GM18511 (cell line): ENCODE measurements around the gene CCL11.
"Not testable (repeated sequence)": the region's sequence is repeated elsewhere in the genome, so short reads cannot be mapped to it uniquely, and the experiment has no call there.

Source experiments
- ATAC-seq: cut with Tn5 transposase; IDR thresholded peaks from one replicate; pipeline ENCODE4 v1.9.1; 2021; ENCODE audit warnings: mild to moderate bottlenecking, moderate library complexity; ENCODE audit not compliant: unreplicated experiment

The CCL11 gene

DNA sequence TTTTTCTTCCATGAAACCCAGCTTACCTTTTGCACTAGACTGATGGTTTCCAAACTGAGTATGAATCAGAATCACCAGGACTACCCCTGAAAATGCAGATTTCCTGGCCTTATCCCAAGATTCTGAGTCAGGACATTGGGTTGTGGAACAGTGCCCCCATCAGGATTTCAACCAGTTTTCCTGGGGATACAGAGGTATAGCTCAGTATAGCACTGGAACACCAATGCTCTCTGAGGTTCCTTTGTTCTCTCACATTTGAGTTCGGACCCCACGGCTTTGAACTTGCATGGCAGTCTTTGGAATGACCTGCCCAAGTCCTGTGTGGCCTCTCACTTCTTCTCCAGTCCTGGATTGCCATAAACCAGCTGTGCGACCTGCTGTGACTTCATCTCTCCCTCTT lies 20.9 kb downstream of the CCL11 start:
- ATAC-seq, result no peak

DNA sequence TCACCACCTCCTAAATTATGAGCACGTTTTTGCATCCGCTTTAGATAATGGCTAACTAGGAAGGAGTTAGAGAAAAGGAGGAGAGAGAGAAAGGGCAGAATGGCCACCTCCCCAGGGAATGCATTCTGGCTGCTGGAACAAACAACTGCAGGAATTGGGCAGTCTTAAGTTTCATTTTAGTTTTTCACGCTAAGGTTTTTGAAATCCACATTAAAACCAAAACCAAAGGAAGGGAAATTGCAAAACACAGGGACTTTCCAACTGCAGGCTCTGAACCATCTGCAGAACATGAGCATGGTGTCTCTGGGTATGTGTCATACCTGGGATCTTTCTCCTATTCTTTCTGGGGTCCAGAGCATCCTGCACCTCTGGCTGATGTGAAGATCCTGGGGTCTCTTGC lies 21.6 kb downstream of the CCL11 start:
- ATAC-seq, result no peak

DNA sequence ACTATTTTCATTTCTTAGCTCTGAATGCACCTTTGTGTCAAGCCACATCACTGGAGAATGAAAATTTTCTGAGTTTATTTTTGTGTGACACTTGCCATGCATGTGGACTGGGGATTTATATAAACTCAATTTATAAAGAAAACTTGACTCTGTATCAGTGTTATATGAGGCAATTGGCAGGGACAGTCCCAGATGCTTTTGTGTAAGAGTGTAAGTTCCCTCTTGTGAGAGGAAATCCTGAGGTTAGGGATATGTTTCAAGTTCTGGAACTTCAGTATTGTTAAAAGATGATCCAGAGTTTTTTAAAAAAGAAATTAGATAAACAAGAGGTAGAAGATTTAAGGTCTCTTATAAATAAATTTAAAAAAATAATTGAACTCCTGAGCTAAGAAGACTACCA lies 22.8 kb downstream of the CCL11 start:
- ATAC-seq, result no peak

DNA sequence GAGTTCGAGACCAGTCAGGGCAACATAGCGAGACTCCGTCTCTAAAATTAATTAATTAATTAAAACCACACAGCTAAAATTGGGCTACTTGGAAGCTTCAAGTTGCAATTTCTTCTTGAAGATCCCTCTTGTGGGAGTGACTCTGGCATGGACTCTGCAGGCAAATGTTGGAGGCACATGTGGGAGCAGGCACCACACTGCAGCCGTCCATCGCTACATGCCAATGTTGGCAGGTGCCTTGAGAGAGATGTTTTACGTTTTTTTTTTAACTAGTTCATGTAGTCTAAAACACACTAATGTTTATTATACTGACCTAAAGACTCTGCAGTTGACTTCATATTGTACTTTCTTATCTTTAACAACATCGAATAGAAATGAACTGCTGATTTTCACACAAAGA lies 25.7 kb downstream of the CCL11 start:
- ATAC-seq, result no peak

DNA sequence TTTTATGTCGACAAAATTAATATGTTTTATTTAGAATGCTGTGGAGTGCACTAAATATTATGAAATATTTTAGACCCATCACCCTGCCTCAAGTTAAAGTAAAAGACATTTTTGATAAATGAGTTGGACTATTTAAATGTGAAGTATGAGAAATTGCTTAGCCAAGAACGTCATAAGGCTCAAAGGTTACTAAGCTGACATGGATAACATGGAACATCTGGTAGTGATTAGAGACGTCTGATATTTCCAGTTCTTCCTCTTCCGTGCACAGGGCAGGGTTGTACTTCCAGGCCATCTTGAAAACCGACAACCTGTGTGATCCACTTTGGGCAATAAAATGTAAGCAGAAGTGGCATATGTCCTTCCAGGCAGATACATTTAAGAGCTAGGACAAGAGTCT lies 26.5 kb downstream of the CCL11 start:
- no peak for ATAC-seq

DNA sequence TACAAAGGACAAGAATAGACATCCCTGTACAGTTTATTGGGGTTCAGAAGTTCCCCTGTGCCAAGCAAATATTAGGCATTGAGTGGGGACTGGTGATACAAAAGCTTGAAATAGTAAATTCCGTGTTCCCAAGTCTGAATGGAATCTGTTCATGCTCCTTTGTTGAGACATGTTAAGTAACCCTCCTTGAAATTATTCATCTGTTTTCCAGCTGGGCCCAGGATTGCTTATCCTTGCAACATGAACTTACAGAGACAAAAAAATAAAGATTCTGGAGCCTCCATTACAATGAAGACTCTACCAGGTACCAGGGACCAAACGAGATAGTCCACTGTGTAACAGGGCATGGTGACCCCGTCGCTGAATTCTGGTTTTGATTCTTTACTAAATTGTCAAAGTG lies 27.6 kb downstream of the CCL11 start:
- ATAC-seq, result no peak

DNA sequence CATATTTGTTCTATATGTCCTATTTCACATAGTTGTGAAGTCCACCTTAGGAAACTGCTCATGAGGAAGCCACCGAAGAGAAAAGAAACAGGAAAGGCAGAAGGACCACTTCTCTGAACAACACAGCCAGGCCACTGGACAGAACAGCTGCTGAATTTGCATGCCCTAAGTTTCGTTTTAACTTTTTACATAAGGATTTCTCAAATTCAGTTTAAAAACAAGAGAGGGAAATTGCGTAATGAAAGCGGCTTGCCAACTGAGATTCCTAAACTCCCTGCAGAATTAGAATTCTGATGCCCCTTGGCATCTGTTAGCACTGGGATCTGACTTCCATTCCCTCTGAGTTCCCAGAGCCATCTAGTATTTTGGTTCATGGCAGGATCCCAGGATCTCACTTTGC lies 28.7 kb downstream of the CCL11 start:
- ATAC-seq, result no peak

DNA sequence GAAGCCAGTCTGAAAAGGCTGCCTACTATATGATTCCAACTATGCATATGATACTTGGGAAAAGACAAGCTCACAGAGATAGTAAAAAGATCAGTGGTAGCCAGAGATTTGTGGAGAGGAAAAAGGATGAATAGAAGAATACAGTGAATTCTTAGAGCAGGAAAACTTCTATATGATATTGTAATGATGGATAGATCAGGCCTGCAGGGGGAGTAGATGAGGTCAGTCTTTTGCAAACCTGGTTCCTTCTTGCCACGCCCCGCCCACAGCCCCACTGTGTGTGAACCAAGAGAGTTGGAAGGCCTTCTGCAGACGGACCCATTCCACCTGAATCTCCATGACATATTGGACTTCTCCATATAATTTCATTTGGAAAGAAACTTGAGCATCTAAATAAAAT lies 32.9 kb downstream of the CCL11 start:
- no peak for ATAC-seq

DNA sequence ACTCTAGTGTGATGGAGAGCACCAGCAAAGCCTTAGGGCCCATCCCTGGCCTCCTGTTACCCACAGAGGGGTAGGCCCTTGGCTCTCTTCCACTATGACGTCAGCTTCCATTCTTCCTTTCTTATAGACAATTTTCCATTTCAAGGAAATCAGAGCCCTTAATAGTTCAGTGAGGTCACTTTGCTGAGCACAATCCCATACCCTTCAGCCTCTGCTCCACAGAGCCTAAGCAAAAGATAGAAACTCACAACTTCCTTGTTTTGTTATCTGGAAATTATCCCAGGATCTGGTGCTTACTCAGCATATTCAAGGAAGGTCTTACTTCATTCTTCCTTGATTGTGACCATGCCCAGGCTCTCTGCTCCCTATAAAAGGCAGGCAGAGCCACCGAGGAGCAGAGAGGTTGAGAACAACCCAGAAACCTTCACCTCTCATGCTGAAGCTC lies 33.5 kb downstream of the CCL11 start, which contains the start of gene CCL8:
TSS of gene CCL8 (plus strand) at position 397 of the 445 bp plus-strand sequence. CDS start 67 bp downstream, outside the sequence.
- no peak for ATAC-seq

DNA sequence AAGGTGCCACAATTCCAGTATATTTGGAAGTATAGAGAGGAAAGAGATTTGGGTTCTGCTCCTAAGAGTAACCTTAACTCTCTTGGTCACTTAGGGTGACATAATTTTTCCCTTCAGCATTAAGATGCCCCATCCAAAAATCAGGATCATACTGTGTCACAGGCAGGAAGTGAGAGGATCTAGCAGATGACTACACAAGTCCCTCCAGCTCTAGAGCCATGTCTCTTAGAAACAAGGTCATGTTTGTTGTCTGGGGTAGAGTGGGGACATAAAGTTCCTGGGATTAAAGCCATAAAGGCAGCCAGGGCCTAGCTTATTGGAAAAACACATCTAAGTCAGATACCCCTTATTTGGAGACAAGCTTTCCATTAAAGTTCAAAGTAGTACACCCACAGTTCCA lies 36.4 kb downstream of the CCL11 start:
- no peak for ATAC-seq

DNA sequence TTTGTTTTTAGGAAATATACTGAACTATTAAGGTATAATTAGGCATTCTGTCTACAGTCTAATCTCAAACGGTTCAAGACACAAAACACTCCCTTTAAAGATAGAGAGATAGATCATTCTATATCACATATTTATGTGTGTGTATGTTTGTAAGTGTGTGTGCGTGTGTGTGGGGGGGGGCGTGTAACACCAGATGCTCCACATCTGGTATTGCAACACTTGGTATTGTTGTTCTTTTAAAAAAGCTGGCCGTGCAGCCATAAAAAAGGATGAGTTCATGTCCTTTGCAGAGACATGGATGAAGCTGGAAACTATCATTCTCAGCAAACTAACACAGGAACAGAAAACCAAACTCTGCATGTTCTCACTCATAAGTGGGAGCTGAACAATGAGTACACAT lies 42.0 kb downstream of the CCL11 start:
- not testable (repeated sequence) for ATAC-seq

DNA sequence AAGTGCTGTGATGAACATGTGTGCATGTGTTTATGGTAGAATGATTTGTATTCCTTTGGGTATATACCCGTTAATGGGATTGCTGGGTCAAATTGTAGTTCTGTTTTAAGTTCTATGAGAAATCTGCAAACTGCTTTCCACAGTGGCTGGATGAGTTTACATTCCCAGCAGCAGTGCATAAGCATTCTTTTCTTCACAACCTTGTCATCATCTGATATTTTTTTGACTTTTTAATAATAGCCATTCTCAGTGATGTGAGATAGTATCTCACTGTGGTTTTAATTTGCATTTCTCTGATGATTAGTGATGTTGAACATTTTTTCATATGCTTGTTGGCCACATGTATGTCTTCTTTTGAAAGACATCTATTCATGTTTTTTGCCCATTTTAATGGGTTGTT lies 52.2 kb downstream of the CCL11 start:
- no peak for ATAC-seq
